H1 (cell line): Measurements from ENCODE around the gene MYH11. TPM values are rescaled to one million over a fixed set of nuclear protein-coding genes. Genes with fewer than 3 reads are reported as not detected.

Source experiments
- FOSL1 ChIP-seq: IDR thresholded peaks from 2 replicates; pipeline ENCODE4 v1.6.1; 2011; ENCODE audit warnings: mild to moderate bottlenecking, low read depth, low read length, moderate library complexity; ENCODE audit not compliant: insufficient read depth
- PHF8 ChIP-seq: fragments of 200-600 bp; sonication (generic); conservative IDR thresholded peaks from 2 replicates; pipeline ENCODE4 v1.7.1; 2012; ENCODE audit warnings: low read depth, mild to moderate bottlenecking, inconsistent platforms, low read length, moderate library complexity
- TAF7 ChIP-seq: optimal IDR thresholded peaks from 2 replicates; pipeline ENCODE3; 2011; ENCODE audit warnings: low read depth, mild to moderate bottlenecking, inconsistent platforms, low read length, moderate library complexity, borderline replicate concordance
- polyA plus RNA-seq, 7 experiments: library from polyadenylated mRNA; depleted of rRNA in 3 of 7; stranded (reverse) in 5 of 7; unstranded in 2 of 7; fragments of >200 nt in 5 of 7; fragments of 200-250 nt in 2 of 7; gene quantifications; 1 replicate in 5 of 7; 2 replicates in 1 of 7; 4 replicates in 1 of 7; pipeline versions ENCODE4 v1.2.1 to v1.2.3, GENCODE V29; 2011 to 2013; ENCODE audit warnings: missing spikeins in 2 of 7, mixed read lengths in 2 of 7
- total RNA-seq: library from RNA; stranded (reverse); fragmentation: NEBNext Ultra II Directional; extraction: Animal tissue kit (Norgen Biotek cat#: 25700); gene quantifications from 2 replicates; pipeline ENCODE4 v1.2.1, GENCODE V29; 2021

The MYH11 gene
- total and polyA plus RNA-seq, 2 of the 8 experiments (the other 6 are each of a cell fraction or from before 2014, with no cell fraction given) = 0.11 to 0.78 TPM

DNA sequence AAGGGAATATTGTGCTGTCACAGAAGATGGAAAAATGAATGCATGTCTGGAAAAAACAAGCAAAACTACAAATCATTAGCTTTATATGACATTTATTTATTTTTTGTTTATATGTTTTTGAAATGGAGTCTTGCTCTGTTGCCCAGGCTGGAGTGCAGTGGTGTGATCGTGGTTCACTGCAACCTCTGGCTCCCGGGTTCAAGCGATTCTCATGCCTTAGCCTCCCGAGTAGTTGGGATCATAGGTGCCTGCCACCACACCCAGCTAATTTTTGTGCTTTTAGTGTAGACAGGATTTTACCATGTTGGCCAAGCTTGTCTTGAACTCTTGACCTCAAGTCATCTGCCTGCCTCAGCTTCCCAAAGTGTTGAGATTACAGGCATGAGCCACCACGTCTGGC is 198.3 kb downstream of the MYH11 start (continued):
- TF ChIP-seq FOSL1 = no peak
- TF ChIP-seq PHF8 = no peak
- no peak for TF ChIP-seq TAF7
- TF ChIP-seq, all 59 proteins: peak for 0
